ENCODE measurements around the gene SEMA5A. TPM values are rescaled to one million over a fixed set of nuclear protein-coding genes. Genes with fewer than 3 reads are reported as not detected.

SEMA5A gene
- total and polyA plus RNA-seq, 7 donors: 0.24 to 3.9 (median 0.66) TPM

GRCh38 chr5:9187614-9188013, 358.3 kb downstream of the SEMA5A start:
- Histone ChIP-seq H3K9me3 (no peaks in the 10 kb centered on the region), H3K36me3 (ENCODE audit: insufficient read depth in 1 of 2, low read depth in 1 of 2) (no peaks in the 10 kb centered on the region), H3K4me3 (no peak overlapping the region), H3K4me1 (no peaks in the 10 kb centered on the region), H3K27ac (no peak overlapping the region), H3K27me3 (ENCODE audit: insufficient read depth in 3 of 3, low read length in 2 of 3) (no peaks in the 10 kb centered on the region)
- intact Hi-C loops (cut with DNase I): no loop called here
- DNase-seq: no peak
- ATAC-seq: no peak
- 79 to 80% (median 79%) methylated on average over 5 of the region's 5 CpGs for WGBS, 3 donors
- no peak for TF ChIP-seq CTCF (IDR thresholded peaks at IDR 0.05)

- WGBS, 3 donors: 88 to 96% (median 93%) methylated on average over 1 of the region's 1 CpG
- ATAC-seq: no peak
- H3K36me3 ChIP-seq (ENCODE audit: insufficient read depth in 1 of 2, low read depth in 1 of 2): no peaks in the 10 kb centered on the region
- no peaks in the 10 kb centered on the region for H3K9me3 ChIP-seq
- H3K4me3 ChIP-seq: no peak overlapping the region
- TF ChIP-seq CTCF (IDR thresholded peaks at IDR 0.05): no peak
- H3K4me1 ChIP-seq: no peaks in the 10 kb centered on the region
- intact Hi-C loops (cut with DNase I): no loop called here
- H3K27ac ChIP-seq: no peak overlapping the region
- no peaks in the 10 kb centered on the region for H3K27me3 ChIP-seq (ENCODE audit: insufficient read depth in 3 of 3, low read length in 2 of 3)
- DNase-seq: no peak
Observed at GRCh38 chr5:9186069-9186468, 359.8 kb downstream of the SEMA5A start.

- intact Hi-C loops (cut with DNase I): no loop called here
Observed at GRCh38 chr5:9183992-9184391, 361.9 kb downstream of the SEMA5A start.

GRCh38 chr5:9182899-9183695, 362.8 kb downstream of the SEMA5A start:
- intact Hi-C loops (cut with DNase I): no loop called here
- Histone ChIP-seq H3K4me1 (no peaks in the 10 kb centered on the region), H3K9me3 (no peaks in the 10 kb centered on the region), H3K4me3 (no peak overlapping the region), H3K27ac (no peak overlapping the region), H3K27me3 (ENCODE audit: insufficient read depth in 3 of 3, low read length in 2 of 3) (no peaks in the 10 kb centered on the region), H3K36me3 (ENCODE audit: insufficient read depth in 1 of 2, low read depth in 1 of 2) (no peaks in the 10 kb centered on the region)
- TF ChIP-seq CTCF (IDR thresholded peaks at IDR 0.05): no peak
- DNase-seq (no peak), ATAC-seq (no peak)
- 70 to 85% (median 74%) methylated on average over 11 of the region's 11 CpGs for WGBS, 3 donors

More at GRCh38 chr5:9183992-9184391, 361.9 kb downstream of the SEMA5A start:
- ATAC-seq: no peak
- no peaks in the 10 kb centered on the region for H3K9me3 ChIP-seq
- DNase-seq: no peak
- H3K27ac ChIP-seq: no peak overlapping the region
- no peaks in the 10 kb centered on the region for H3K4me1 ChIP-seq
- H3K4me3 ChIP-seq: no peak overlapping the region
- no peak for TF ChIP-seq CTCF (IDR thresholded peaks at IDR 0.05)
- no peaks in the 10 kb centered on the region for H3K36me3 ChIP-seq (ENCODE audit: insufficient read depth in 1 of 2, low read depth in 1 of 2)
- no peaks in the 10 kb centered on the region for H3K27me3 ChIP-seq (ENCODE audit: insufficient read depth in 3 of 3, low read length in 2 of 3)

- Histone ChIP-seq H3K4me3 (no peak overlapping the region), H3K4me1 (no peaks in the 10 kb centered on the region), H3K27ac (no peak overlapping the region), H3K9me3 (no peaks in the 10 kb centered on the region), H3K27me3 (ENCODE audit: insufficient read depth in 3 of 3, low read length in 2 of 3) (peaks cover 0 to 2% (median 0%) of the 10 kb centered on the region in 3 donors), H3K36me3 (ENCODE audit: insufficient read depth in 1 of 2, low read depth in 1 of 2) (no peaks in the 10 kb centered on the region)
- DNase-seq (no peak), ATAC-seq (no peak)
- intact Hi-C loops (cut with DNase I): no loop called here
- TF ChIP-seq CTCF (IDR thresholded peaks at IDR 0.05): no peak
Observed at GRCh38 chr5:9176641-9177040, 369.2 kb downstream of the SEMA5A start.
